Esophagus (tissue), 2 donors: ENCODE results near the gene HDAC5. TPM values are rescaled to one million over a fixed set of nuclear protein-coding genes. Genes with fewer than 3 reads are reported as not detected.
"Not testable (repeated sequence)": the region's sequence is repeated elsewhere in the genome, so short reads cannot be mapped to it uniquely, and the experiment has no call there.

ENCODE experiments used
- H3K27ac ChIP-seq, 2 donors: one replicate each; pipeline ENCODE4 v1.5.1; 2013; ENCODE audit warnings: low read depth in 2 of 2, mild to moderate bottlenecking in 2 of 2, inconsistent platforms in 1 of 2, low read length in 1 of 2, moderate library complexity in 1 of 2
- H3K27me3 ChIP-seq, 2 donors: one replicate each; pipeline ENCODE4 v1.6.1; 2013; ENCODE audit warnings: low read length in 2 of 2, control low read depth in 1 of 2, mild to moderate bottlenecking in 1 of 2; ENCODE audit not compliant: insufficient read depth in 2 of 2, control insufficient read depth in 1 of 2
- H3K36me3 ChIP-seq, 2 donors: one replicate each; pipeline ENCODE4 v1.6.1; 2013; ENCODE audit warnings: low read length in 1 of 2; ENCODE audit not compliant: control insufficient read depth in 2 of 2, insufficient read depth in 2 of 2
- H3K4me1 ChIP-seq, 2 donors: one replicate each; pipeline ENCODE4 v1.6.1; 2013; ENCODE audit warnings: low read length in 1 of 2; ENCODE audit not compliant: control insufficient read depth in 2 of 2, insufficient read depth in 2 of 2
- H3K4me3 ChIP-seq, 2 donors: one replicate each; pipeline ENCODE4 v1.5.1; 2013; ENCODE audit warnings: low read length in 2 of 2, mild to moderate bottlenecking in 2 of 2, low read depth in 1 of 2, moderate library complexity in 1 of 2
- H3K9me3 ChIP-seq, 2 donors: one replicate each; pipeline ENCODE4 v1.6.1; 2013; ENCODE audit warnings: mild to moderate bottlenecking in 2 of 2, low read depth in 1 of 2, low read length in 1 of 2, moderate library complexity in 1 of 2; ENCODE audit not compliant: control insufficient read depth in 2 of 2, insufficient read depth in 1 of 2
- WGBS, 2 donors: extraction: QIAGEN DNeasy Blood & Tissue Kit; methylation state at CpG; one replicate each; pipeline ENCODE4 v1.1.7; 2013; 5-methylcytosine and 5-hydroxymethylcytosine counted together
- polyA plus RNA-seq, 2 donors: library from polyadenylated mRNA; stranded (reverse); fragments of 200-250 nt; gene quantifications; one replicate each; pipeline ENCODE4 v1.2.3, GENCODE V29; 2013
- donor health status: healthy with polysubstance abuse.
- donor health status: Bipolar disorder and iron deficiency.

Gene HDAC5
- polyA plus RNA-seq, 2 donors, result 45.7 to 54.7 TPM

DNA sequence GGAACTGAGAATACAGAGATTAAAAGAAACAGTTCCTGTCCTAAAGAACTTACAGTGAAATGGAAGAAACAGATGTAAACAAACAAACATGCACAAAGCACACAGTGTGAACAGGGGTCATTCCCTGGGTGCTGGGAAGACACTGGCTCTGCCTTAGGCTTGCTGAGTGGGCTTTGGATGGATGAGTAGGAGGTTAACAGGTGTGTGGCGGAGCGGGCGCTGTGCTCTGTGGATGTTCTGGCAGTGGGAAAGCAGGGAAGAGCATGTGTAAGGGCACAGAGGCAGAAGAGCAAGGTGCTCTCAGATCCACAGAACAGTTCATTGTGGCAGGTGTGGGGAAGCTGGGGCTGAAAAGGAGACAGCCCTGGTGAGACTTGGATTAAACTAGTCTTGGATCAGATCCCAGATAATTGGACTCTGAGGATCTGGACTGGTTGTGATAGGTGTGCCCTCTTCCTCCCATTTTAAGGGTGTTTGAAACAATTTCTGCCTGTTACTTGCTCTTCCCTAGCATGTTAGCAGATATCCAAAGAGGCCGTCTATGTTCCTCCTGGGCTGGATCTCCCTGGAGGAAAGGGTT, 26.4 kb upstream of the HDAC5 start:
- Histone ChIP-seq H3K4me1 (peaks cover 0 to 5% of the 10 kb centered on the region in 2 donors), H3K27me3 (no peaks in the 10 kb centered on the region), H3K36me3 (peaks cover 0 to 3% of the 10 kb centered on the region in 2 donors), H3K4me3 (no peak overlapping the region), H3K27ac (no peak overlapping the region), H3K9me3 (no peaks in the 10 kb centered on the region)
- 94 to 95% methylated on average over 4 of the region's 4 CpGs for WGBS, 2 donors

DNA sequence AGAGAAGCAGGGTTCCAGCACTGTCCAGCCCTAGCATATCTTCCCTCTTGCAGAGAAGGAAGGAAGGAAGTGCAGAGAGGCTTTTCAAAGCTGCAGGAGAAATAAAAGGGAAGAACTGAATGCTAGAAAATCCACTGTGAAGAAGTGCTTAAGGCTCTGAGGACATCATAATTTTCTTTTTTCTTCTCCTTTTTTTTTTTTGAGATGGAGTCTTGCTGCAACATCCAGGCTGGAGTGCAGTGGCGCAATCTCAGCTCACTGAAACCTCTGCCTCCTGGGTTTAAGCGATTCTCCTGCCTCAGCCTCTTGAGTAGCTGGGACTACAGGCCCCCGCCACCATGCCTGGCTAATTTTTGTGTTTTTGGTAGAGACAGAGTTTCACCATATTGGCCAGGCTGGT, 25.6 kb upstream of the HDAC5 start:
- not testable (repeated sequence) for H3K4me3 ChIP-seq, H3K27ac ChIP-seq, H3K9me3 ChIP-seq, H3K27me3 ChIP-seq, H3K36me3 ChIP-seq, H3K4me1 ChIP-seq
- WGBS, 2 donors, result 97 to 98% methylated on average over 3 of the region's 3 CpGs

DNA sequence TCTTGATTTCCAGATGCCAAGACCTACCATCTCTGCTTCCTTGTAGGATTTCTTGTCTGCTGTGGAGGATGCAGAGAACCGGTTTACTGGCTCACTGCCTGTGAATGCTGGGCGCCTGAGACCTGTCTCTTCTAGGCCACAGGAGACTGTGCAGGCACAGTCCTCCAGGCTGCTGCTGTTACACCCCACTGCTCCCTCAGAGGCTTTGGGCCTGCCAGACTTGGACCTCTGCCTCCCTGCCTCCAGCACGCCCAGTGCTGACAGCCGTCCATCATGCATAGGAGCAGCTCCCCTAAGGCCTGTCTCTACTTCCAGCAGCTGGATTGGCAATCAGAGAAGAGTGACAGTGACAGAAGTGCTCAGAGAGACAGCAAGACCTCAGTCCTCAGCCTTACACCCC, 24.4 kb upstream of the HDAC5 start:
- Histone ChIP-seq H3K4me3 (no peak overlapping the region), H3K27ac (no peak overlapping the region), H3K27me3 (no peaks in the 10 kb centered on the region), H3K4me1 (peaks cover 0 to 4% of the 10 kb centered on the region in 2 donors), H3K36me3 (no peaks in the 10 kb centered on the region), H3K9me3 (no peaks in the 10 kb centered on the region)
- 85 to 86% methylated on average over 4 of the region's 4 CpGs for WGBS, 2 donors

DNA sequence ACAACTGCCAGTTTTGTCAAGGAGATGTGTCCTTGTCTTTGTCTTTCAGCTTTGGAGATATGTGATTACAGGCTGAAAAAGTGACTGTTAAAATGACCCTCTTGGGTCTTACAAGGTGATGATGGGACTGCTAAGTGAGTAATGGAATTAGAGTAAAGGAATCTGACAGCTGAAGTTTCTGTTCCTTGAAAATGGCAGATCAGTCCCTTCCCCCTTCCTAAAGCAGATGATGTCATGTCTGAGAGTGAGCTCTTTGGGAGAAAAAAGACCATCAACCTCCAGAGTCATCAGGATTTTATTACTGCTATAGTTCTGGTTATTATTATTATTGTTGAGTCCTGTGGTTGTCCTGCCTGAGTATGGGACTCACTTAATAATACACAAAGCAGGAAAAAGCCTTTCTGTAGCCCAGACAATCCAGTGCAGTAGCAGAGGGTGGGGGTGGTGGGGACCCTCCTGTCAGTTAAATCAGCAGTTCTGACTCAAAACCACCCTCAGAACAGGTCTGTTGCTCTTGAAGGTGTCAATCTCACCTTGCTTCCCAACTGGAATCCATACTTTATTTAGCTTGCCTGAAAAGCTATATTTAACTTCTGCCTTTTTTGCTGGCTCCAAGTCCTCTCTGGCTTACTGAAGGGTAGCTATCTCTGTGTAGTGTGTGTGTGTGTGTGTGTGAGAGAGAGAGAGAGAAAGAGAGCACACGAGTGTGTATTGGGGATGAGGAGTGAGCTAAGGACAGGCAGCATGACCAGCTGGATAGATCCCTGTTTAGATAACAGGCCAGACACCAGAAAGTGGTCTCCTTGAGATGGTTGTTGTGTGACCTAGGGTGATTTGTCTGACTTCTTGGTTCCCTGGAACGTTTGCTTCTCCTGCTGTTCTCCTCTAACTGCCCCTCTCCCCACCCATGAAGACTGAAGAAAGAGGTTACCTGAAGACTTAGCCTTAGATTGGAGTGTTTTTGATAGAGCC, 23.2 kb upstream of the HDAC5 start:
- Histone ChIP-seq H3K4me1 (peaks cover 1 to 2% of the 10 kb centered on the region in 2 donors), H3K4me3 (no peak overlapping the region), H3K9me3 (no peaks in the 10 kb centered on the region), H3K36me3 (no peaks in the 10 kb centered on the region), H3K27ac (no peak overlapping the region), H3K27me3 (no peaks in the 10 kb centered on the region)
- 55 to 59% methylated on average over 2 of the region's 2 CpGs for WGBS, 2 donors

DNA sequence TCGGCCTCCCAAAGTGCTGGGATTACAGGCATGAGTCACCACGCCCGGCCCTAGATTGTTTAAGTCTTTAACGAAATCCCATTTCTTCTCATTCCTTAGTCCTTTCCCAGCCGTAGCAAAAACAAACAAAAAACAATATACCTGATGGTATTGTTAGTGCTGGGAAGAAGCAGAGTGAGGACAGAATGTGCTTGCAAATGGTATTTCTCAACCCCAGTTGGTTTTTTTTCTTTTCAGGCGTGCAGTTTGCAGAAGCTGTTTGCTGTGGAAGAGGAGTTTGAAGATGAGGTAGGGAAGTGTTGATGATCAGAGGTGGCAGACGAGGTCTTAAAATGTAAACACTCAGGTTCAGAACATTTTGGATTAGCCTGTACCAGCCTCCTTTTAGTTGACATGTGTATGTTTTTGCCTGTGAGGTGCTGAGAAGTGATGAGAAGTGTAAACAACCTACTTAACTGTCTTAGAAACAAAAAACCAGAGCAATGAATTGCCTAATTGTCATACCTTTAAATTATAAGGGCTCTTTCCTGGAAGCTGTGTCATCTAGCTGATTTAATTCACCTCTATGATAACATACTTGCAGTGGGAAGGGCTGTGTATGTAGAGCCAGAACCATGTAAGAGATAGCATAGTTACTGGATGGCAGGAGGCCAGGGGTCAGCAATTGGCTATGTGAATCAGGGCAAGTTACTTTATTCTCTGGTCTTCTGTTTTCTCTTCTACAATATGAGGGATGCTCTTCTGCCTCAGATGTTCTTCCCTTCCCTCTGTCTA, 21.7 kb upstream of the HDAC5 start:
- no peaks in the 10 kb centered on the region for H3K36me3 ChIP-seq
- H3K27ac ChIP-seq, result peak overlapping the region in 1 of 2 donors; percentile 31
- no peaks in the 10 kb centered on the region for H3K27me3 ChIP-seq
- WGBS, 2 donors, result 58 to 73% methylated on average over 7 of the region's 7 CpGs
- no peak overlapping the region for H3K4me3 ChIP-seq
- peaks cover 1 to 4% of the 10 kb centered on the region in 2 donors for H3K4me1 ChIP-seq
- no peaks in the 10 kb centered on the region for H3K9me3 ChIP-seq

DNA sequence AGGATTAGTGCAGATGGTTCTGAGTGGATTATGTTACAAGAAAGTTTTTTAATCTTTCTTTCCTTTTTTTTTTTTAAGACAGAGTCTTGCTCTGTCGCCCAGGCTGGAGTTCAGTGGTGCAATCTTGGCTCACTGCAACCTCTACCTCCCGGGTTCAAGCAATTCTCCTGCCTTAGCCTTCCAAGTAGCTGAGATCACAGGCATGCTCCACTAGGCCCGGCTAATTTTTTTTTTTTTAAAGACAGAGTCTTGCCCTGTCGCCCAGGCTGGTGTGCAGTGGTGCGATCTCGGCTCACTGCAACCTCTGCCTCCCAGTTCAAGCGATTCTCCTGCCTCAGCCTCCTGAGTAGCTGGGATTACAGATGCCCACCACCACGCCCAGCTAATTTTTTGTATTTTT, 20.5 kb upstream of the HDAC5 start:
- not testable (repeated sequence) for H3K4me1 ChIP-seq, H3K4me3 ChIP-seq, H3K27me3 ChIP-seq, H3K9me3 ChIP-seq, H3K27ac ChIP-seq, H3K36me3 ChIP-seq
- 93 to 95% methylated on average over 8 of the region's 8 CpGs for WGBS, 2 donors

DNA sequence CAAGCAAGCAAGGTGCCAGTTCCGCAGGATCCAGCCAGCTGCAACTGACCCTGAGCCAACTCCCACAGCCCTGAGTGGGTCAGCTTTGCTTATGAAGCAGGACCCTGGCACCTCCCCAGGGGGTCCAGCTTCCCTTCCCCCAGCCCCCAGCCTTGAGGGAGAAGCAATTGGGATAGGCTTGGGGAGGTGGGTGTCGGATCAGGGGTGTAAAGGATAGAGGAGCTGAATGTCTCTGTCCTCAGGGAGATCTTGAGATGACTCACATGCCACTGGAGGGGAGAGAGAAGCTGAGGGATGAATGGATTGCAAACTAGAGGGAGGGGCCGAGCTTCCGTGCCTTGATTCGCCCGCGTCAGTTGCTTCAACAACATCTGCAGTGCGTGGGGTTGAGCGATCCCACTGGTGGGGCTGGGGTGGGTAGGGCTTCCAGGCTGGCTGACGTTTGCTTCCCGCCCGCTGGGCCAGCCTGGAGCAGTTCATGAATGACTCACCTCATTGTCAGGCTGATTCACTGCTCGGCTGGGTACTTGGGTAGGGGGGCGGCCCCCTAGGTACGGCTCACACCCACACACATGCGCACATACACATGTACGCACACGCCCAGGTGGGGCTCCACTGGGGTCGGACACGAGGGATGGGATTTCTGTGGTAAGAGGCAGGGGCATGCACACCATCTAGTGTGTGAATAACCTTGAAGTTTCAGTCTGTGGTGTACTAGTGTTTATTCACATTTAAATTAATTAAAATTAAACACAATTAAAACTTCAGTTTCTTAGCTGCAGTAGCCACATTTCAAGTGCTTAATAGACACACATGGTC, 14.7 kb upstream of the HDAC5 start:
- H3K9me3 ChIP-seq, result no peaks in the 10 kb centered on the region
- H3K4me3 ChIP-seq, result no peak overlapping the region
- no peaks in the 10 kb centered on the region for H3K27me3 ChIP-seq
- H3K4me1 ChIP-seq, result peaks cover 4% of the 10 kb centered on the region in 2 donors
- 4 to 8% methylated on average over 20 of the region's 20 CpGs for WGBS, 2 donors
- H3K27ac ChIP-seq, result peak overlapping the region; percentile 87 to 98
- no peaks in the 10 kb centered on the region for H3K36me3 ChIP-seq

DNA sequence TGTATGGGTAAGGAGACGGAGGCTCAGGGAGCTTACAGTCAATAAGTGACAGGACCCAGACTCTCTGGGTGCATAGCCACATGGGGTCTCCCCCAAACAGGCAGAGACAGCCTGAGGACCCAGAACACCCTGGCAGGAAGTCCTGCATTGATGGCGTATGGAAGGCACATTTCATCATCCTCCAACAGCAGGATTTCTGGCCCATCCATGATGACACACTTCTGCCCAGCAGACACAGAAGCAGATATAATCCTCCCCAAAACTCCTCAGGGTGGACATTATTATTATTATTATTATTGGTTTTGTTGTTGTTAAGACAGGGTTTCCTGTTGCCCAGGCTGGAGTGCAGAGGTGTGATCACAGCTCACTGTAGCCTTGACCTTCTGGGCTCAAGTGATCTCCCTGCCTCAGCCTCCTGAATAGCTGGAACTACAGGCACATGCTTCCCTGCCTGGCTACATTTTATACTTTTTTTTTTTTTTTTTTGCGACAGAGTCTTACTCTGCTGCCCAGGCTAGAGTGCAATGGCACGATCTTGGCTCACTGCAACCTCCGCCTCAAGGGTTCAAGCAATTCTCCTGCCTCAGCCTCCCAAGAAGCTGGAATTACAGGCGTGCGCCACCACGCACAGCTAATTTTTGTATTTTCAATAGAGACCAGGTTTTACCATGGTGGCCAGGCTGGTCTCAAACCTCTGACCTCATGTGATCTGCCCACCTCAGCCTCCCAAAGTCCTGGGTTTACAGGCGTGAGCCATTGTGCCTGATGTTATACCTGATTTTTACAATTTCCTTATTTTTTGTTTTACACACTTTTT, 11.5 kb upstream of the HDAC5 start:
- Histone ChIP-seq H3K4me3 (no peak overlapping the region), H3K36me3 (no peaks in the 10 kb centered on the region), H3K27ac (no peak overlapping the region), H3K27me3 (no peaks in the 10 kb centered on the region), H3K4me1 (peaks cover 0 to 4% of the 10 kb centered on the region in 2 donors), H3K9me3 (no peaks in the 10 kb centered on the region)
- WGBS, 2 donors, result 91 to 93% methylated on average over 9 of the region's 9 CpGs
